NOMO-1 treated with DMSO at 0.1 percent for 48 hours (cell line): Measurements from ENCODE around the gene ZNF831.

Source experiments
- DNase-seq: peaks from one replicate; lab custom pipeline; 2025; ENCODE audit not compliant: unreplicated experiment; lab: John Stamatoyannopoulos, UW

The ZNF831 gene

GRCh38 chr20:59246691-59247400, 83.2 kb downstream of the ZNF831 start:
- no peak for DNase-seq

- peak; percentile 73 for DNase-seq
These were observed 84.4 kb downstream of the ZNF831 start for GRCh38 chr20:59247731-59248684.

- DNase-seq, result no peak
These were observed 86.7 kb downstream of the ZNF831 start for GRCh38 chr20:59250293-59250692.

- DNase-seq, result peak; percentile 62
These were observed 89.7 kb downstream of the ZNF831 start for GRCh38 chr20:59253325-59253724.

- DNase-seq, result peak; percentile 45
These were observed 90.2 kb downstream of the ZNF831 start for GRCh38 chr20:59253779-59254319.

- DNase-seq, result no peak
These were observed 91.6 kb downstream of the ZNF831 start for GRCh38 chr20:59255256-59255655.

GRCh38 chr20:59258221-59258621, 94.6 kb downstream of the ZNF831 start:
- peak; percentile 67 for DNase-seq

GRCh38 chr20:59259946-59260345, 96.3 kb downstream of the ZNF831 start:
- DNase-seq, result no peak

GRCh38 chr20:59265298-59265697, 101.7 kb downstream of the ZNF831 start:
- DNase-seq, result no peak

GRCh38 chr20:59268870-59269269, 105.2 kb downstream of the ZNF831 start:
- DNase-seq, result no peak

GRCh38 chr20:59269411-59270025, 105.9 kb downstream of the ZNF831 start:
- no peak for DNase-seq

GRCh38 chr20:59270380-59270779, 106.8 kb downstream of the ZNF831 start:
- DNase-seq, result no peak

GRCh38 chr20:59273739-59274357, 110.2 kb downstream of the ZNF831 start:
- no peak for DNase-seq

- no peak for DNase-seq
These were observed 113.3 kb downstream of the ZNF831 start for GRCh38 chr20:59276938-59277337.

GRCh38 chr20:59284470-59284869, 120.8 kb downstream of the ZNF831 start:
- DNase-seq, result no peak

GRCh38 chr20:59289994-59290393, 126.4 kb downstream of the ZNF831 start:
- no peak for DNase-seq

GRCh38 chr20:59291740-59292383, 128.2 kb downstream of the ZNF831 start:
- DNase-seq, result no peak

GRCh38 chr20:59295531-59295930, 131.9 kb downstream of the ZNF831 start:
- DNase-seq, result no peak

GRCh38 chr20:59297686-59298085, 134.1 kb downstream of the ZNF831 start:
- no peak for DNase-seq

- DNase-seq, result no peak
These were observed 136.3 kb downstream of the ZNF831 start for GRCh38 chr20:59299945-59300332.
